Liver (tissue), 9 donors: ENCODE results near the gene LTN1. TPM values are rescaled to one million over a fixed set of nuclear protein-coding genes. Genes with fewer than 3 reads are reported as not detected.

ENCODE experiments used
- DNase-seq: peaks from one replicate; pipeline ENCODE4 v3.0.0-alpha.2; 2017; ENCODE audit warnings: low spot score
- H3K27ac ChIP-seq, 2 donors: one replicate each; pipeline ENCODE4 v1.7.0; 2013; ENCODE audit warnings: inconsistent platforms in 2 of 2, low read length in 2 of 2, control low read depth in 1 of 2, low read depth in 1 of 2, mild to moderate bottlenecking in 1 of 2
- H3K27me3 ChIP-seq, 4 donors: one replicate each; pipeline versions ENCODE4 v1.6.1 to v1.7.0; 2013; ENCODE audit warnings: low read length in 3 of 4, inconsistent platforms in 1 of 4, mild to moderate bottlenecking in 1 of 4, moderate library complexity in 1 of 4; ENCODE audit not compliant: control insufficient read depth in 4 of 4, insufficient read depth in 4 of 4
- H3K36me3 ChIP-seq, 4 donors: one replicate each; pipeline versions ENCODE4 v1.6.1 to v1.7.0; 2013; ENCODE audit warnings: low read length in 3 of 4, mild to moderate bottlenecking in 3 of 4, low read depth in 1 of 4, moderate library complexity in 1 of 4; ENCODE audit not compliant: control insufficient read depth in 4 of 4, insufficient read depth in 3 of 4
- H3K4me1 ChIP-seq, 4 donors: one replicate each; pipeline versions ENCODE4 v1.6.1 to v1.7.0; 2013; ENCODE audit warnings: low read length in 3 of 4, mild to moderate bottlenecking in 3 of 4, moderate library complexity in 1 of 4; ENCODE audit not compliant: control insufficient read depth in 4 of 4, insufficient read depth in 4 of 4
- H3K4me3 ChIP-seq, 3 donors: one replicate each; pipeline versions ENCODE4 v1.6.1 to v1.7.0; 2013; ENCODE audit warnings: low read length in 3 of 3, control low read depth in 1 of 3, low read depth in 1 of 3, mild to moderate bottlenecking in 1 of 3
- H3K9ac ChIP-seq, 2 donors: one replicate each; pipeline ENCODE4 v1.7.0; 2013; ENCODE audit warnings: low read length in 2 of 2, mild to moderate bottlenecking in 2 of 2, moderate library complexity in 2 of 2, control low read depth in 1 of 2, low read depth in 1 of 2
- H3K9me3 ChIP-seq, 4 donors: one replicate each; pipeline versions ENCODE4 v1.6.1 to v1.7.0; 2013; ENCODE audit warnings: low read length in 3 of 4; ENCODE audit not compliant: control insufficient read depth in 4 of 4
- EGR1 ChIP-seq, 2 donors: IDR thresholded peaks; 2 replicates each; pipeline ENCODE4 v1.6.1; 2016 to 2018; ENCODE audit warnings: antibody characterized with exemption in 2 of 2, low read depth in 2 of 2
- FOXA1 ChIP-seq: IDR thresholded peaks from 2 replicates; pipeline ENCODE4 v1.6.1; 2016; ENCODE audit warnings: antibody characterized with exemption
- FOXA2 ChIP-seq: IDR thresholded peaks from 2 replicates; pipeline ENCODE4 v1.6.1; 2016; ENCODE audit warnings: antibody characterized with exemption
- GABPA ChIP-seq, 2 donors: IDR thresholded peaks in 1 of 2; conservative IDR thresholded peaks in 1 of 2; 2 replicates each; pipeline ENCODE4 v1.6.1; 2016; ENCODE audit warnings: antibody characterized with exemption in 2 of 2, mild to moderate bottlenecking in 1 of 2, moderate library complexity in 1 of 2
- HNF4A ChIP-seq, 2 donors: conservative IDR thresholded peaks; 2 replicates each; pipeline ENCODE4 v1.6.1; 2016; ENCODE audit warnings: antibody characterized with exemption in 2 of 2, mild to moderate bottlenecking in 2 of 2
- HNF4G ChIP-seq: IDR thresholded peaks from 2 replicates; pipeline ENCODE4 v1.6.1; 2016; ENCODE audit warnings: antibody characterized with exemption
- JUND ChIP-seq, 2 donors: IDR thresholded peaks; 2 replicates each; pipeline ENCODE4 v1.6.1; 2016; ENCODE audit warnings: antibody characterized with exemption in 2 of 2
- NR2F2 ChIP-seq: IDR thresholded peaks from 2 replicates; pipeline ENCODE4 v1.6.1; 2016; ENCODE audit warnings: antibody characterized with exemption
- RAD21 ChIP-seq, 2 donors: IDR thresholded peaks; 2 replicates each; pipeline ENCODE4 v1.6.1; 2016; ENCODE audit warnings: antibody characterized with exemption in 2 of 2, mild to moderate bottlenecking in 2 of 2
- RXRA ChIP-seq, 2 donors: IDR thresholded peaks; 2 replicates each; pipeline ENCODE4 v1.6.1; 2017 to 2018; ENCODE audit warnings: antibody characterized with exemption in 2 of 2, mild to moderate bottlenecking in 1 of 2
- SP1 ChIP-seq: IDR thresholded peaks from 2 replicates; pipeline ENCODE4 v1.6.1; 2018; ENCODE audit warnings: antibody characterized with exemption, mild to moderate bottlenecking
- TAF1 ChIP-seq: conservative IDR thresholded peaks from 2 replicates; pipeline ENCODE4 v1.6.1; 2016; ENCODE audit warnings: antibody characterized with exemption, mild to moderate bottlenecking
- YY1 ChIP-seq: IDR thresholded peaks from 2 replicates; pipeline ENCODE4 v1.6.1; 2016; ENCODE audit warnings: antibody characterized with exemption, mild to moderate bottlenecking
- WGBS: extraction: QIAGEN DNeasy Blood & Tissue Kit; methylation state at CpG from one replicate; pipeline ENCODE4 v1.1.7; 2013; 5-methylcytosine and 5-hydroxymethylcytosine counted together
- polyA plus RNA-seq, 2 donors: library from polyadenylated mRNA; stranded (reverse) in 1 of 2; unstranded in 1 of 2; fragments of 200-250 nt in 1 of 2; fragments of >200 nt in 1 of 2; fragmentation: Nextera tagmentation in 1 of 2; extraction: Ambion mirVana in 1 of 2; gene quantifications; one replicate each; pipeline versions ENCODE4 v1.2.1 to v1.2.3, GENCODE V29; 2013 to 2015
- total RNA-seq, 2 donors: library from RNA; depleted of rRNA; stranded (reverse); fragments of >200 nt; gene quantifications; one replicate each; pipeline ENCODE4 v1.2.3, GENCODE V29; 2014
- TF ChIP-seq, protein P1 (sequence below): IDR thresholded peaks from 2 replicates; pipeline ENCODE4 v1.6.1; 2016; ENCODE audit warnings: antibody characterized with exemption
- TF ChIP-seq, protein P2 (sequence below): fragments of 150-350 bp; IDR thresholded peaks from 2 replicates; pipeline ENCODE4 v1.5.1; 2017; ENCODE audit warnings: improper control_type of control experiment, low read depth, low read length; ENCODE audit not compliant: missing input control
- TF ChIP-seq, protein P3 (sequence below): IDR thresholded peaks from 2 replicates; pipeline ENCODE4 v1.6.1; 2016; ENCODE audit warnings: antibody characterized with exemption
- TF ChIP-seq, protein P4 (sequence below): IDR thresholded peaks from 2 replicates; pipeline ENCODE4 v1.6.1; 2016; ENCODE audit warnings: antibody characterized with exemption
- donor health status: healthy.
- donor health status: healthy.
- donor health status: healthy.
- donor health status: healthy.
- donor health status: healthy.

The LTN1 gene
- total and polyA plus RNA-seq, 4 donors = 3.9 to 22.1 (median 9.6) TPM

DNA sequence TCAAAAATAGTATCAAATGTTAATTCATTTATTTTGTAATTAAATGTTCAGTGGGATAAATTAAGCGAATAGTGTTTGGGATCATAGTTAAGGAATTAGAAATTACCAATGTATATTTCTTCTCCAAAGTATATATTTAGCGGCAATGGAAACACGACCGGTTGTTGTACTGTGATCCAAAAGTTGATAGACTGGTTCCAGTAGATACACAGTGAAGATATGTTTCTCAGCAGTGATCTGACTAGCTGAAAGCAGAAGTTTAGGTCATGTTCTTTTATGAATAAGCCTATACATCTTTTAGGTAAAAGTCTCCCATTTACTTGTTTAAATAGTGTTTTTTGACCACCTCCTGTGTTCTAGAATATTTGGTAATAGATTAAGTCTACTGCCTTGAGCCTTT, 40.6 kb upstream of the LTN1 start:
- WGBS = 82% methylated on average over 4 of the region's 4 CpGs
- H3K4me1 ChIP-seq = no peaks in the 10 kb centered on the region
- no peak overlapping the region for H3K9ac ChIP-seq
- TF ChIP-seq YY1 (no peak), FOXA1 (no peak), NR2F2 (no peak), FOXA2 (no peak), HNF4A (conservative IDR thresholded peaks at IDR 0.05) (no peak), RXRA (IDR thresholded peaks at IDR 0.05) (no peak), RAD21 (IDR thresholded peaks at IDR 0.05) (no peak), EGR1 (IDR thresholded peaks at IDR 0.05; ENCODE audit: low read depth in 2 of 2) (no peak), TAF1 (no peak), JUND (IDR thresholded peaks at IDR 0.05) (no peak), GABPA (IDR thresholded peaks at IDR 0.05 in 1 of 2, conservative IDR thresholded peaks at IDR 0.05 in 1 of 2) (no peak), HNF4G (no peak)
- TF ChIP-seq, protein P1, sequence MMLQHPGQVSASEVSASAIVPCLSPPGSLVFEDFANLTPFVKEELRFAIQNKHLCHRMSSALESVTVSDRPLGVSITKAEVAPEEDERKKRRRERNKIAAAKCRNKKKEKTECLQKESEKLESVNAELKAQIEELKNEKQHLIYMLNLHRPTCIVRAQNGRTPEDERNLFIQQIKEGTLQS = no peak
- TF ChIP-seq, protein P2, sequence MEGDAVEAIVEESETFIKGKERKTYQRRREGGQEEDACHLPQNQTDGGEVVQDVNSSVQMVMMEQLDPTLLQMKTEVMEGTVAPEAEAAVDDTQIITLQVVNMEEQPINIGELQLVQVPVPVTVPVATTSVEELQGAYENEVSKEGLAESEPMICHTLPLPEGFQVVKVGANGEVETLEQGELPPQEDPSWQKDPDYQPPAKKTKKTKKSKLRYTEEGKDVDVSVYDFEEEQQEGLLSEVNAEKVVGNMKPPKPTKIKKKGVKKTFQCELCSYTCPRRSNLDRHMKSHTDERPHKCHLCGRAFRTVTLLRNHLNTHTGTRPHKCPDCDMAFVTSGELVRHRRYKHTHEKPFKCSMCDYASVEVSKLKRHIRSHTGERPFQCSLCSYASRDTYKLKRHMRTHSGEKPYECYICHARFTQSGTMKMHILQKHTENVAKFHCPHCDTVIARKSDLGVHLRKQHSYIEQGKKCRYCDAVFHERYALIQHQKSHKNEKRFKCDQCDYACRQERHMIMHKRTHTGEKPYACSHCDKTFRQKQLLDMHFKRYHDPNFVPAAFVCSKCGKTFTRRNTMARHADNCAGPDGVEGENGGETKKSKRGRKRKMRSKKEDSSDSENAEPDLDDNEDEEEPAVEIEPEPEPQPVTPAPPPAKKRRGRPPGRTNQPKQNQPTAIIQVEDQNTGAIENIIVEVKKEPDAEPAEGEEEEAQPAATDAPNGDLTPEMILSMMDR = no peak
- TF ChIP-seq, protein P3, sequence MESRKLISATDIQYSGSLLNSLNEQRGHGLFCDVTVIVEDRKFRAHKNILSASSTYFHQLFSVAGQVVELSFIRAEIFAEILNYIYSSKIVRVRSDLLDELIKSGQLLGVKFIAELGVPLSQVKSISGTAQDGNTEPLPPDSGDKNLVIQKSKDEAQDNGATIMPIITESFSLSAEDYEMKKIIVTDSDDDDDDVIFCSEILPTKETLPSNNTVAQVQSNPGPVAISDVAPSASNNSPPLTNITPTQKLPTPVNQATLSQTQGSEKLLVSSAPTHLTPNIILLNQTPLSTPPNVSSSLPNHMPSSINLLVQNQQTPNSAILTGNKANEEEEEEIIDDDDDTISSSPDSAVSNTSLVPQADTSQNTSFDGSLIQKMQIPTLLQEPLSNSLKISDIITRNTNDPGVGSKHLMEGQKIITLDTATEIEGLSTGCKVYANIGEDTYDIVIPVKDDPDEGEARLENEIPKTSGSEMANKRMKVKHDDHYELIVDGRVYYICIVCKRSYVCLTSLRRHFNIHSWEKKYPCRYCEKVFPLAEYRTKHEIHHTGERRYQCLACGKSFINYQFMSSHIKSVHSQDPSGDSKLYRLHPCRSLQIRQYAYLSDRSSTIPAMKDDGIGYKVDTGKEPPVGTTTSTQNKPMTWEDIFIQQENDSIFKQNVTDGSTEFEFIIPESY = no peak
- no peaks in the 10 kb centered on the region for H3K27me3 ChIP-seq
- peaks cover 10 to 48% (median 45%) of the 10 kb centered on the region in 4 donors for H3K36me3 ChIP-seq
- H3K4me3 ChIP-seq = no peak overlapping the region
- no peak overlapping the region for H3K27ac ChIP-seq
- H3K9me3 ChIP-seq = no peaks in the 10 kb centered on the region
- no peak for DNase-seq

DNA sequence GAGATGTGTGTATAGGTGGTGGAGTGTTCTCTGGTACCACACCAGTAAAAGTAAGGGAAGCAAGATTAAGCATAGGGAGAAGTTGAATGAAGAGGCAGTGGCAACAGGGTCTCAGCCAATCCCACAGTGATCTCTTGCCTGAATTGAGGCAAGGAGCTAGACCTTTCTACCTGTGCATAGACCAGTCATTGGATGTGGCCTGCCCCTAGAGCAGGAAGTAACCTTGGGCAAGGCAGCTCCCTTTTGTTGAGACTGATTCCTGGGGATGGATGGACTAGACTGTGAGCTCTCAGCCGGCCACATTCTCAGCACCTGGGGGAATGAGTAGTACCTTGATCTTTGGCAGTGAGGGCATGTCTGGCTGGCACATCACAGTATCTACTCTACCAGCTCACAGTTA, 38.2 kb upstream of the LTN1 start:
- H3K9ac ChIP-seq = no peak overlapping the region
- no peak overlapping the region for H3K4me3 ChIP-seq
- H3K9me3 ChIP-seq = no peaks in the 10 kb centered on the region
- 86% methylated on average over 1 of the region's 1 CpG for WGBS
- peaks cover 4 to 29% (median 26%) of the 10 kb centered on the region in 4 donors for H3K36me3 ChIP-seq
- H3K4me1 ChIP-seq = peaks cover 0 to 4% (median 1%) of the 10 kb centered on the region in 4 donors
- no peaks in the 10 kb centered on the region for H3K27me3 ChIP-seq
- no peak for DNase-seq
- TF ChIP-seq JUND (IDR thresholded peaks at IDR 0.05) (no peak), RXRA (IDR thresholded peaks at IDR 0.05) (no peak), HNF4A (conservative IDR thresholded peaks at IDR 0.05) (no peak), FOXA1 (no peak)
- H3K27ac ChIP-seq = no peak overlapping the region

DNA sequence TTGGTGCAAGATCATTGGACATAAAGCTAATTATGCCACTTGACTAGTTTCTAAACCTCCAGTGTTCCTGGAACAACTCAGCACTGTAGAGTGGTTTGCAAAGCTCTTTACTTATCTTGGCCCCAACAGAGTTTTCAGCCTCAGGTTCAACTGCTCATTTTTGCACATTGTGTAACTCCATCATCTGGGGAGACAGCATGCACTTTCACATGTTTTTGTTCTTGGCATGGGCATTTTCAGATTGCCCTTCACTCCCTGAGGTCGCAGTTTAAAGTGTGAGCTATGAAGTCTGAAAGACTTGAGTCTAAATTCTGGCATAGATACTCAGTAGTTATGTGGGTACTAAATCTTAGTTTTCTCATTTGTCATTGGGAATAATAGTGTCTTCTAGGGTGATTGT, 36.8 kb upstream of the LTN1 start:
- H3K9ac ChIP-seq = no peak overlapping the region
- H3K9me3 ChIP-seq = no peaks in the 10 kb centered on the region
- DNase-seq = no peak
- 59% methylated on average over 1 of the region's 1 CpG for WGBS
- H3K4me1 ChIP-seq = peaks cover 0 to 12% (median 10%) of the 10 kb centered on the region in 4 donors
- no peaks in the 10 kb centered on the region for H3K27me3 ChIP-seq
- TF ChIP-seq, protein P4, sequence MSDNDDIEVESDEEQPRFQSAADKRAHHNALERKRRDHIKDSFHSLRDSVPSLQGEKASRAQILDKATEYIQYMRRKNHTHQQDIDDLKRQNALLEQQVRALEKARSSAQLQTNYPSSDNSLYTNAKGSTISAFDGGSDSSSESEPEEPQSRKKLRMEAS = no peak
- TF ChIP-seq RXRA (IDR thresholded peaks at IDR 0.05) = peak; percentile 4 to 64
- TF ChIP-seq EGR1 (IDR thresholded peaks at IDR 0.05; ENCODE audit: low read depth in 2 of 2) = no peak
- TF ChIP-seq HNF4G = peak; percentile 59
- peak; percentile 63 for TF ChIP-seq SP1
- TF ChIP-seq, protein P3 = no peak
- TF ChIP-seq JUND (IDR thresholded peaks at IDR 0.05) = no peak
- TF ChIP-seq FOXA2 = no peak
- peak; percentile 59 to 96 for TF ChIP-seq HNF4A (conservative IDR thresholded peaks at IDR 0.05)
- no peak for TF ChIP-seq RAD21 (IDR thresholded peaks at IDR 0.05)
- H3K4me3 ChIP-seq = no peak overlapping the region
- no peak overlapping the region for H3K27ac ChIP-seq
- H3K36me3 ChIP-seq = peaks cover 4 to 29% (median 23%) of the 10 kb centered on the region in 4 donors
